ENCODE data around the gene ATXN7L2.
"Not testable (repeated sequence)": the region's sequence is repeated elsewhere in the genome, so short reads cannot be mapped to it uniquely, and the experiment has no call there.

The ATXN7L2 gene, protein sequence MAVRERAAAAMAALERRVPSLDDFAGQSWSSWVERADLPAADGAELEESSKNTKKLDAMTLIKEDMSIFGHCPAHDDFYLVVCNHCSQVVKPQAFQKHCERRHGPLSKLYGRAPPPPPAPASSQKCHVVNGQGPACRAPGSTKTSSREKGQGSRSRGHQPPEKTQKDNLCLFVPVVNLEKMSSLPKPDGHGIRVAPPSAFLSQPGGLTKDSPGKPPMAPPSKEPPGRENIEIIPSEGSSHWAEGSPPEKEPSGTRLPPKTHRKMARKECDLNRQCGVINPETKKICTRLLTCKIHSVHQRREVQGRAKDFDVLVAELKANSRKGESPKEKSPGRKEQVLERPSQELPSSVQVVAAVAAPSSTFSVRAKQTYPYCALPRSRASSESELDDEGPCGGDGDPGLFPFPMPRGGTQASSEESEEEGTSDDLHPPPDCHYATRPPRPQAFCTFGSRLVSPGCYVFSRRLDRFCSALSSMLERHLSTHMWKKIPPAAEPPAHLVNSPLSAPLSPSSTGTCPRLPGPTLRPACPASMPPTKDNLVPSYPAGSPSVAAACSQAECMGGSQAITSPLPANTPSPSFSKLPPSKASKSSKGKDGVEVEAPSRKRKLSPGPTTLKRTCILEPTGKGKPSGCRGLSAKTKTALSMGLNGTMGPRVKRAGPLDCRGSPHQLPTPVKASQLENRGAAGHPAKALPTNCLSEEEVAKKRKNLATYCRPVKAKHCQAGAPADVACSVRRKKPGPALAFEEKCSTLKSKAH
- long read RNA-seq, donor 1, partial matches to known transcripts = 0 of 4 reads
- long read RNA-seq, donor 1, other reads (novel, unspliced or antisense) = 0 of 4 reads
- long read RNA-seq, donor 2, partial matches to known transcripts = 0 of 2 reads
- long read RNA-seq, donor 2, other reads (novel, unspliced or antisense) = 0 of 2 reads
- long read RNA-seq, donor 3, partial matches to known transcripts = 0 of 3 reads
- long read RNA-seq, donor 3, other reads (novel, unspliced or antisense) = 0 of 3 reads
- long read RNA-seq, donor 4, partial matches to known transcripts = 0 of 1 reads
- long read RNA-seq, donor 4, other reads (novel, unspliced or antisense) = 0 of 1 reads
- long read RNA-seq, donor 5, partial matches to known transcripts = 0 of 1 reads
- long read RNA-seq, donor 5, other reads (novel, unspliced or antisense) = 0 of 1 reads
- long read RNA-seq, donor 6, partial matches to known transcripts = 0 of 1 reads
- long read RNA-seq, donor 6, other reads (novel, unspliced or antisense) = 0 of 1 reads
- long read RNA-seq, donor 7, transcript ATXN7L2-201 (4 exons, 1,715 nt) = major isoform, 5 of 6 reads
- long read RNA-seq, donor 7, partial matches to known transcripts = 0 of 6 reads
- long read RNA-seq, donor 7, other reads (novel, unspliced or antisense) = 0 of 6 reads
- long read RNA-seq, donor 8 = 0 reads

- DNase-seq = peak; percentile 96
These were observed at the start of gene ATXN7L2 for GRCh38 chr1:109483672-109484518. TSS of gene ATXN7L2 (plus strand) at chr1:109483905. CDS start at chr1:109483954, 49 bp downstream.

- DNase-seq = no peak
These were observed 49.2 kb upstream of the ATXN7L2 start for GRCh38 chr1:109434484-109434883.

GRCh38 chr1:109438798-109439297 is 44.9 kb upstream of the ATXN7L2 start:
- DNase-seq = no peak

DNA sequence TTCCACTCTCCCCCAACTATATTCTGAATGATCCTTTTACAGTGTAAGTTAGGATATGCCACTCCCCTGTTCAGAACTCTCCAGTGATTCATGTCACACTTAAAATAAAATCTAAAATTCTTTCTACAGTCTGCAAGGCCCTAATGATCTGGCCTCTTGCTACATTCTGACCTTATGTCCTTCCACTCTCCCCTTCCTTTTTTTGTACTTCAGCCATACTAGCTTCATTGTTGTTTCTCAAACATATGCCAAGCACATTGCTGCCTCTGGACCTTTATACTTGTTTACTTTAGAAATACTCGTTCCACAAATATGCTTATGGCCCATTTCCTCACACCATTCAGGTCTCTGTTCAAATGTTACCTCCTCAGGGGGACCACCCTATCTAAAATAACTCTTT is 42.6 kb upstream of the ATXN7L2 start:
- DNase-seq = no peak

DNA sequence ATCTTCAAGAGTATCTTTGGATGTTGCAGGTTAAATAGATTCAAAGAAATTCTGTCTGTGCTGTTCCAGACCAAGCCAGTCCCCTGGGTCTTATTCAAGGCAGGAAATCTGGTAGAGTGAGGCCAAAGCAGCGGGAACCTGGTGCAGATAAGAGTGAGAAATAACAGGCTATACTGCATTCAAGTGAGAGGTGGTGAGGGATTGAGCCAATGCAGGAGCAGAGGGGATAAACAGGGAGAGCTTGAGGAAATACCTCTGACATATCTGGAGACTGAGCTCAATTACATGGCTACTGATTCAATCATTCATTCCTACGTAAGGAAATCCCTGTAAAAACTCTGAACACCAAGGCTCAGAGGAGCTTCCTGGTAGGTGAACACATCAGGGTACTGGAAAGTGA is 40.2 kb upstream of the ATXN7L2 start:
- no peak for DNase-seq

DNA sequence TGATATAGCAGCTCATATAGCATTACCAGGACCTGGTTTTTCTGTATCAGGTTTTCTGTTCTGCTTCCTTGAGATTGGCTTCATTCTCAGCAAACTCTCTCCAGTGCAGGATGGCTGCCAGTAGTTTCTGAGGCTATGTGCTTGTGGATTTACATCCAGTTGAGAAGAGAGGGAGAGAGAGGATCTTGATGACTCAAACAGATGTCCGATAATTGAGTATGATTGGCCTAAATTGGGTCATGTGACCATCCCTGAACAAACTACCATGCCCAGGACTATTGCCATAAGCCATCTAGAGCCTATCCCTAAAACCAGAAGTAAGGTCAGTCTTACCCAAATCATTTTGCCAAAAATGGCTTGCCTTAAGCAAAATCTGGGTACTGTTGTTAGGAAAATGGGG is 39.4 kb upstream of the ATXN7L2 start:
- DNase-seq = no peak

DNA sequence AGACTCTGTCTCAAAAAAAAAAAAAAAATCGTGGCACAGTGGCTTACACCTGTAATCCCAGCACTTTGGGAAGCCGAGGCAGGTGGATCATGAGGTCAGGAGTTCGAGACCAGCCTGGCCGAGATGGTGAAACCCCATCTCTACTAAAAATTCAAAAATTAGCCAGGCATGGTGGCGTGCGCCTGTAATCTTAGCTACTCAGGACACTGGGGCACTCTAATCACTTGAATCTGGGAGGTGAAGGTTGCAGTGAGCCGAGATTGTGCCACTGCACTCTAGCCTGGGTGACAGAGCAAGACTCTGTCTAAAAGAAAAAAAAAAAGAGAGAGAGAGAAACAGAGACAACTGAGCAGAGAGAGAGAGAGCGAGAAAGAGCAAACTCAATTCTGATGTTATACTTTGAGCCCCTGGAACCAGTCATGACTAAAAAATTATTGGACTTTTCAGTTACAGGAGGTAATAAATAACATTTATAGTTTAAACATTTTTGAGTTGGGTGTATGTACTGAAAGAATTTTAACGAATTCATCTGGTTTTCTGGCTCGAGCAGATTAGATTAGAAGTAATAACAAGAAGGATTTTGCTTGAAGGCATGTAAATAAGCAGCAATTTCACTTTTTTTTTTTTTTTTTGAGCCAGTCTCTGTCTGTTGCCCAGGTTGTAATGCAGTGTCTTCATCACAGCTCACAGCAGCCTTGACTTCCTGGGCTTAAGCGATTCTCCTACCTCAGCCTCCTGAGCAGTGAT is 37.6 kb upstream of the ATXN7L2 start:
- not testable (repeated sequence) for DNase-seq

- DNase-seq = no peak
These were observed 36.2 kb upstream of the ATXN7L2 start for GRCh38 chr1:109447524-109447923.

DNA sequence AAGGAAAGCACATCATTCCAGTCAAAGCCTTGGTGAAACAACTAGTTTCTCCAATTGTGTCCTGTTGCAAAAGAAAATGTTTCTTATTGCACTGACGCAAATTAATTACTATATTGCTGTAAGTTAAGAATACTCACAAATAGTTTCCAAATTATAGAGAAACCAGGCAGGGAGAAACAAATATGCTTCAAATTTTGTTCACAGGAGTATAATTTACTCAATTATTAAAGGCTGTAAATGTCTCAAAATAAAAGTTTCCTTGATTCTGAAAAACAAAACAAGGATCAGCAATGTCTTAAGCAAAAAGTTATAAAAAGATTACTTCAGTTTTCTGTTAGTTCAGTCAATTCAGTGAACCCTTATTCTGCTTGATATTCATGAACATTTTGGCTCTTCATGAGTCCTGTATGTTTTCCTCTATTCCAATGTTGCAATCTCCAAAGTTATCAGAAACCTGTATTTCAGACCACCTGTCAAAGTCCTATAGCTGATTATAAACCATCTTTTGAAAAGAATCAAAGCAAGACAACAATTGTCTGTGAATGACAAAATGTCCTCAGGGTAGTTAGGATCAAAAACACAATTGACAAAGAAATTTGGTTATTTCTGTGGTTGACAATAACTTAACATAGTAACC is 29.1 kb upstream of the ATXN7L2 start:
- DNase-seq = no peak

- no peak for DNase-seq
These were observed 25.9 kb upstream of the ATXN7L2 start for GRCh38 chr1:109457819-109458218.

DNA sequence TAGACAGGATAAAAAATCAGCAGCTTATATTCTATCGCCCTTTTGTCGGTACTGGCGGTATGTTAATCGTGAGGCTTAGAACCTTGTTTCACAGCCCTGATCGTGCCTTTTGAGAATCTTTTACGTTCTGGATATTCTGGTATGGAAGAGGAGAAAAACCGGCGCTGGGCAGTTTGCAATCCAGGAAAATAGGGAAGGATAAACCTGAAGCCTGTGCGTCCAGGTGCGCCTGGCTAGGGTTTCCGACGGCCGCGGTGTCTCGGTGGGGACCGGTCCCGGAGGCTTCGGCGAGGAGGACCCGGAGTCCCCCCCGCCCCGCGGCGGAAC is 17.6 kb upstream of the ATXN7L2 start:
- DNase-seq = no peak

- DNase-seq = peak; percentile 79
These were observed 17.0 kb upstream of the ATXN7L2 start, which contains the start of gene SYPL2 for GRCh38 chr1:109466452-109467300. TSS of gene SYPL2 (plus strand) at chr1:109466546. CDS start at chr1:109466844, 298 bp downstream.

DNA sequence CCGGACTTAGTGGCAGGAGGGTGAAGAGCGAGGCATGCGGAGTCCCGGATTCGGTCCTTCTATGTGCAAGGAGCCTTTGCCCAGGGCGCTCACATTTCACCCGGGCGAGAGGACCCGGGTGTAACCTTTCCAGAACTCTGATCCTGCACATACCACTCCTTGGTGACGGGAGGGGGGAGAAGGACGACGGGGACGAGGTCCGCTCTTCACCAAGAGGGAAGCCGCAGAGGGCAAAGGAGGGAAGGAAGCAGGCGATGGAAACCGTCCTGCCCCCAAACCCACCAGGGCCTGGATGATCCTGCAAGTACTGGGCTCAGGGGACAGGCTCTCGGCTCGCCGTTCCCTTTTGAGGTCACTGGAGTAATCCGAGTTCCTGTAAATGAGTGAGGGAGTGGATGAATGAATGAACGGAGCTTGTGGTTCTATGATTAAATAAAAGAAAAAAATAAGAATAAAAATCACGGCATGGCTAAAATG is 16.4 kb upstream of the ATXN7L2 start:
- peak; percentile 36 for DNase-seq

DNA sequence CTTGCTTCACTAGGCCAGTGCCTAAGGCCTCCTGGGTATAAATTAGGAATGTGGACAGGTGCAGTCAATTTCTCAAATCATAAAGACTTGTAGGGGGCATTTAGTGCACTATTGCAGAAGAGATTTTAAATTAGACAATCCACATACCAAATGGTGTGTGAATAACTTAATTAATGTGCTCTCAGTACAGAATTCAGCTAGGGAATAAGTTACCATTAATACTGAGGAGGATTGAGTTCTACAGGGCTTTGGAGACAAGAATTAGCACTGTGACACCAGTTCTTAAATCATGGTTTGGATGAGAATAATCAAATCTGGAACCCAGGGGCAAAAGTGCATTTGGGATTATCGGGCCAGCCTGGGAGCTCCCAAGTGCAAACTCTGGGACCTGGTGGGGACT is 15.6 kb upstream of the ATXN7L2 start:
- no peak for DNase-seq

DNA sequence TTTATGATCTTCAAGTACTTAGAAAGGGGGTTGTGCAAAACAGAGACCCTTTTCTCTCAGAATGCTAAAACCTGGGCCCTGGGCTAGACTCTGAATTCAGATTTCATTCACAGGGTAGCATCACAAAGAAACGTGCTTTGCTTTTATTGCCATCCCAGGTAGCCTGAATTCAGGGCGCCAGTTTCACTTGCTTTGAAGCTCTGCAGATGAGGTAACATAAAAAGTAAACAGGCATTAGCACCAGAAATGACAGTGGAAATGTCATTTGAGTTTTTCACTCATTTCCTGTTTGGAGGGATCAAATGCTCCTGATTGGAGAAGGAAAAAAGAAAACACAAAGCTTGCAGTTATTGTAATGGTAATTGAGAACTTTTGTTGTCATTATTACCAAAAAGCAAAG is 14.8 kb upstream of the ATXN7L2 start:
- DNase-seq = no peak

DNA sequence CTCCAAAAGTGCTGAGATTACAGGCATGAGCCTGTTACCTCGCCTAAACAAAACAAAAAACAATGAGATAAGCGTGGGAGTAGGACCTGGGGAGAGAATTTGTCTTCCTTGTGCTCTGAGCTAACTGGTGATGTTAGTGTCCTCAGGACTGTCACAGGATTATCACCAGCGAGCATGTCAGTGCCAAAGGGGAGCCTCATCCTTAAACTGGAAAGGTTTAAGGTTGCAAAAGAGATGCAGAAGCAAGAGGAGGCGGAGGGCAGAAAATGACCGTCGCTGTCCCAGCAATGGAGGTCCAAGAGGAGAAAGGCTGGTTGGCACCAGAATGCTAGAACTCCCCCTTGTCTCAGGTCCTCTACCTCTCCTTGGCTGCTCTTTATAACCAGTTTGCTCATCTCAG is 13.5 kb upstream of the ATXN7L2 start:
- no peak for DNase-seq

- DNase-seq = no peak
These were observed 10.9 kb upstream of the ATXN7L2 start for GRCh38 chr1:109472779-109473178.

GRCh38 chr1:109473284-109474057 is 10.2 kb upstream of the ATXN7L2 start:
- not testable (repeated sequence) for DNase-seq

Measured in right kidney (tissue), 9 donors.